ENCODE results near the gene ARRDC1. TPM values are rescaled to one million over a fixed set of nuclear protein-coding genes. Genes with fewer than 3 reads are reported as not detected.

ARRDC1 gene
- polyA plus RNA-seq, 1 of the 3 experiments (the other 2 are of a cell fraction), result 49.7 TPM

DNA sequence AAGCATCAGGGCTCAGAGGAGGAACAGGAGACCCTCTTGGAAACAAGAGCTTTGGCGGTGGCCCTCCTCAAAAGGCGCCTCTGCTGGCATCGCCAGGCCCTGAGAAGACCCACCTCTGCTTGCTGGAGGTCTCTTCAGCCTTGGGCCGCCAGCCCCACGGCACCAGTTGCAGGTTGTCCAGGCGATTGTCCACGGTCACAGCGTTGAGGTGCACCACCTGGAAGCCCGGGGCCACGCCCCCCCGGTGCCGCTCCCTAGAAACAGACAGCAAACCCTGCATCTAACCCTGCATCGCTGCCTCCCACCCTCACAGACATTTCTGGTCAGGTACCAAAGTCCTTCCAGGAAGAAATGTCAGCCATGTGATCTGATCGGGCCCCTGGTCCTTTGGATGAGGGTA is 18.6 kb upstream of the ARRDC1 start:
- H3K9me3 ChIP-seq, result no peaks in the 10 kb centered on the region
- no peak overlapping the region for H3K4me2 ChIP-seq
- no peak overlapping the region for H3K4me3 ChIP-seq (ENCODE audit: low read depth in 2 of 2, low read length in 1 of 2)
- no peak overlapping the region for H3K27ac ChIP-seq (ENCODE audit: low read depth in 2 of 2, low read length in 1 of 2)
- no peak overlapping the region for H3K9ac ChIP-seq
- peaks cover 21% of the 10 kb centered on the region for H3K79me2 ChIP-seq (ENCODE audit: insufficient read depth)
- peaks cover 9 to 18% of the 10 kb centered on the region in 2 experiments; a peak in 2 of 4 replicates for H3K4me1 ChIP-seq (ENCODE audit: control insufficient read depth in 1 of 2, insufficient read depth in 2 of 2, low read depth in 1 of 2, low read length in 1 of 2)
- TF ChIP-seq MAX (IDR thresholded peaks at IDR 0.05; ENCODE audit: low read depth) (no peak), ELF1 (IDR thresholded peaks at IDR 0.05) (no peak), REST (IDR thresholded peaks at IDR 0.05; ENCODE audit: low read depth, low read length) (no peak), CTCF (IDR thresholded peaks at IDR 0.05) (no peak), FOSL2 (IDR thresholded peaks at IDR 0.05; ENCODE audit: borderline replicate concordance, low read depth) (no peak)
- no peaks in the 10 kb centered on the region for H3K9me2 ChIP-seq
- no peaks in the 10 kb centered on the region for H3K27me3 ChIP-seq (ENCODE audit: insufficient read depth)
- WGBS (ENCODE audit: low lambda C conversion rate), result 83% methylated on average over 2 of the region's 14 CpGs
- H2AFZ ChIP-seq (ENCODE audit: low read depth), result no peak overlapping the region
- ChIA-PET POLR2A (no interaction called here), CTCF (interaction anchor here (0.9 to 2.2 kb wide), 2 partner anchors 8 to 12 kb away, joined by 3 to 27 read pairs; partner anchors contain the start of gene DPH7)
- no peak for DNase-seq
- H3K36me3 ChIP-seq (replicated peaks in 1 of 2; ENCODE audit: control insufficient read depth in 1 of 2, insufficient read depth in 2 of 2, low read length in 1 of 2), result peaks cover 9 to 59% of the 10 kb centered on the region in 2 experiments
- no peaks in the 10 kb centered on the region for H3F3A ChIP-seq (replicated peaks; ENCODE audit: insufficient read depth)
- H4K20me1 ChIP-seq (ENCODE audit: insufficient read depth), result peaks cover 19% of the 10 kb centered on the region

- CTCF ChIA-PET, result interaction anchor here (0.7 to 2.2 kb wide), 2 partner anchors 9 to 85 kb away, joined by 3 to 27 read pairs; partner anchors contain the start of gene DPH7
- Histone ChIP-seq H3K4me1 (ENCODE audit: control insufficient read depth in 1 of 2, insufficient read depth in 2 of 2, low read depth in 1 of 2, low read length in 1 of 2) (peaks cover 9 to 18% of the 10 kb centered on the region in 2 experiments; a peak in 2 of 4 replicates), H3K27me3 (ENCODE audit: insufficient read depth) (no peaks in the 10 kb centered on the region), H3K9ac (no peak overlapping the region), H2AFZ (ENCODE audit: low read depth) (no peak overlapping the region), H3K79me2 (ENCODE audit: insufficient read depth) (peaks cover 21% of the 10 kb centered on the region), H3K9me3 (no peaks in the 10 kb centered on the region), H3F3A (replicated peaks; ENCODE audit: insufficient read depth) (no peaks in the 10 kb centered on the region), H3K36me3 (replicated peaks in 1 of 2; ENCODE audit: control insufficient read depth in 1 of 2, insufficient read depth in 2 of 2, low read length in 1 of 2) (peaks cover 9 to 45% of the 10 kb centered on the region in 2 experiments), H3K27ac (ENCODE audit: low read depth in 2 of 2, low read length in 1 of 2) (no peak overlapping the region), H4K20me1 (ENCODE audit: insufficient read depth) (peaks cover 19% of the 10 kb centered on the region), H3K9me2 (no peaks in the 10 kb centered on the region), H3K4me3 (ENCODE audit: low read depth in 2 of 2, low read length in 1 of 2) (no peak overlapping the region), H3K4me2 (no peak overlapping the region)
- DNase-seq, result no peak
- POLR2A ChIA-PET, result interaction anchor here (1.1 to 1.3 kb wide), 2 partner anchors 30 to 36 kb away, joined by 3 read pairs; partner anchors contain the start of gene EHMT1
- WGBS (ENCODE audit: low lambda C conversion rate), result 95% methylated on average over 8 of the region's 13 CpGs
- TF ChIP-seq GABPA (IDR thresholded peaks at IDR 0.05; ENCODE audit: low read depth), result no peak
- TF ChIP-seq NRF1 (IDR thresholded peaks at IDR 0.05; ENCODE audit: low read depth, low read length), result no peak
- TF ChIP-seq CTCF (IDR thresholded peaks at IDR 0.05), result no peak
- no peak for TF ChIP-seq SIN3A (IDR thresholded peaks at IDR 0.05; ENCODE audit: borderline replicate concordance, low read depth, low read length)
- TF ChIP-seq POLR2AphosphoS5 (IDR thresholded peaks at IDR 0.05; ENCODE audit: low read depth, low read length), result no peak
- TF ChIP-seq YY1 (IDR thresholded peaks at IDR 0.05; ENCODE audit: low read depth), result no peak
- TF ChIP-seq, protein P1, sequence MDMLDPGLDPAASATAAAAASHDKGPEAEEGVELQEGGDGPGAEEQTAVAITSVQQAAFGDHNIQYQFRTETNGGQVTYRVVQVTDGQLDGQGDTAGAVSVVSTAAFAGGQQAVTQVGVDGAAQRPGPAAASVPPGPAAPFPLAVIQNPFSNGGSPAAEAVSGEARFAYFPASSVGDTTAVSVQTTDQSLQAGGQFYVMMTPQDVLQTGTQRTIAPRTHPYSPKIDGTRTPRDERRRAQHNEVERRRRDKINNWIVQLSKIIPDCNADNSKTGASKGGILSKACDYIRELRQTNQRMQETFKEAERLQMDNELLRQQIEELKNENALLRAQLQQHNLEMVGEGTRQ (IDR thresholded peaks at IDR 0.05; ENCODE audit: borderline replicate concordance, low read depth, low read length), result no peak
- TF ChIP-seq, protein P2, sequence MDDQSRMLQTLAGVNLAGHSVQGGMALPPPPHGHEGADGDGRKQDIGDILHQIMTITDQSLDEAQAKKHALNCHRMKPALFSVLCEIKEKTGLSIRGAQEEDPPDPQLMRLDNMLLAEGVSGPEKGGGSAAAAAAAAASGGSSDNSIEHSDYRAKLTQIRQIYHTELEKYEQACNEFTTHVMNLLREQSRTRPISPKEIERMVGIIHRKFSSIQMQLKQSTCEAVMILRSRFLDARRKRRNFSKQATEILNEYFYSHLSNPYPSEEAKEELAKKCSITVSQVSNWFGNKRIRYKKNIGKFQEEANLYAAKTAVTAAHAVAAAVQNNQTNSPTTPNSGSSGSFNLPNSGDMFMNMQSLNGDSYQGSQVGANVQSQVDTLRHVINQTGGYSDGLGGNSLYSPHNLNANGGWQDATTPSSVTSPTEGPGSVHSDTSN (IDR thresholded peaks at IDR 0.05), result no peak
- TF ChIP-seq MAX (IDR thresholded peaks at IDR 0.05; ENCODE audit: low read depth), result no peak
- no peak for TF ChIP-seq NFIC (IDR thresholded peaks at IDR 0.05; ENCODE audit: borderline replicate concordance)
- no peak for TF ChIP-seq USF1 (IDR thresholded peaks at IDR 0.05; ENCODE audit: borderline replicate concordance, low read depth)
- TF ChIP-seq MXI1 (IDR thresholded peaks at IDR 0.05; ENCODE audit: low read depth, low read length), result no peak
These were observed 17.2 kb upstream of the ARRDC1 start for GRCh38 chr9:137588311-137588710.
